ENCODE results near the gene RNF166.
"Not testable (repeated sequence)": the region's sequence is repeated elsewhere in the genome, so short reads cannot be mapped to it uniquely, and the experiment has no call there.

The RNF166 gene

GRCh38 chr16:88671806-88672205 lies 34.4 kb downstream of the RNF166 start:
- Histone ChIP-seq H3K27me3 (ENCODE audit: insufficient read depth, low read length) (no peaks in the 10 kb centered on the region), H2AFZ (ENCODE audit: low read depth, low read length) (no peak overlapping the region), H3K9me3 (ENCODE audit: low read length) (no peaks in the 10 kb centered on the region), H3K36me3 (ENCODE audit: insufficient read depth, low read length) (peaks cover 2% of the 10 kb centered on the region), H3K4me1 (ENCODE audit: insufficient read depth, low read length) (no peaks in the 10 kb centered on the region), H3K4me3 (ENCODE audit: low read length) (no peak overlapping the region)

DNA sequence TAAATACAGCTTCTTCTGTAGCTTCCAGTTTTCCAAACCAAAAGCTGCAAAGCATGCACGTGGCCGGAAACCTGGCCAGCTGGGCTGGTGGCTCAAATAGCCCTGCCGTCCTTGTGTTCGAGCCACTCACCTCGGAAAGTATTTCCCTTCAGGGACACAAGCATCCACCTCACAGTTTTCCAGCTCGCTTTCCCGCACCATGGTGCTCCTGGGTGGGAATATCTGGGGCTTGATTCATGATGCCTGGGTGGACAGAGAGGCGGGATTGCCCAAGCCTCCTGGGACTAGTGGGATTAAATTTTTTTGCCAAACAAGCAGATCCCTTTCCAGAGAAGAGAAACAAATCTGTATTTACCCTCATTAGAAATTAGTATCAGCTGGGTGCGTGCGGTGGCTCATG lies 36.2 kb downstream of the RNF166 start:
- Histone ChIP-seq H3K4me1 (ENCODE audit: insufficient read depth, low read length) (no peaks in the 10 kb centered on the region), H3K9me3 (ENCODE audit: low read length) (no peaks in the 10 kb centered on the region), H2AFZ (ENCODE audit: low read depth, low read length) (no peak overlapping the region), H3K4me3 (ENCODE audit: low read length) (no peak overlapping the region), H3K27me3 (ENCODE audit: insufficient read depth, low read length) (no peaks in the 10 kb centered on the region), H3K36me3 (ENCODE audit: insufficient read depth, low read length) (peaks cover 10% of the 10 kb centered on the region)

- not testable (repeated sequence) for H3K9me3 ChIP-seq (ENCODE audit: low read length); H3K27me3 ChIP-seq (ENCODE audit: insufficient read depth, low read length); H3K4me3 ChIP-seq (ENCODE audit: low read length); H3K4me1 ChIP-seq (ENCODE audit: insufficient read depth, low read length); H2AFZ ChIP-seq (ENCODE audit: low read depth, low read length); H3K36me3 ChIP-seq (ENCODE audit: insufficient read depth, low read length)
Measured at GRCh38 chr16:88669493-88669892, 36.7 kb downstream of the RNF166 start.

- no peaks in the 10 kb centered on the region for H3K4me1 ChIP-seq (ENCODE audit: insufficient read depth, low read length)
- H3K36me3 ChIP-seq (ENCODE audit: insufficient read depth, low read length): peaks cover 10% of the 10 kb centered on the region
- no peaks in the 10 kb centered on the region for H3K27me3 ChIP-seq (ENCODE audit: insufficient read depth, low read length)
- H3K4me3 ChIP-seq (ENCODE audit: low read length): no peak overlapping the region
- no peaks in the 10 kb centered on the region for H3K9me3 ChIP-seq (ENCODE audit: low read length)
- H2AFZ ChIP-seq (ENCODE audit: low read depth, low read length): no peak overlapping the region
Measured at GRCh38 chr16:88667461-88667860, 38.7 kb downstream of the RNF166 start.

GRCh38 chr16:88665570-88665969 lies 40.6 kb downstream of the RNF166 start:
- no peak overlapping the region for H3K4me3 ChIP-seq (ENCODE audit: low read length)
- H2AFZ ChIP-seq (ENCODE audit: low read depth, low read length): no peak overlapping the region
- H3K27me3 ChIP-seq (ENCODE audit: insufficient read depth, low read length): no peaks in the 10 kb centered on the region
- no peaks in the 10 kb centered on the region for H3K9me3 ChIP-seq (ENCODE audit: low read length)
- H3K4me1 ChIP-seq (ENCODE audit: insufficient read depth, low read length): peaks cover 11% of the 10 kb centered on the region
- peaks cover 10% of the 10 kb centered on the region for H3K36me3 ChIP-seq (ENCODE audit: insufficient read depth, low read length)

DNA sequence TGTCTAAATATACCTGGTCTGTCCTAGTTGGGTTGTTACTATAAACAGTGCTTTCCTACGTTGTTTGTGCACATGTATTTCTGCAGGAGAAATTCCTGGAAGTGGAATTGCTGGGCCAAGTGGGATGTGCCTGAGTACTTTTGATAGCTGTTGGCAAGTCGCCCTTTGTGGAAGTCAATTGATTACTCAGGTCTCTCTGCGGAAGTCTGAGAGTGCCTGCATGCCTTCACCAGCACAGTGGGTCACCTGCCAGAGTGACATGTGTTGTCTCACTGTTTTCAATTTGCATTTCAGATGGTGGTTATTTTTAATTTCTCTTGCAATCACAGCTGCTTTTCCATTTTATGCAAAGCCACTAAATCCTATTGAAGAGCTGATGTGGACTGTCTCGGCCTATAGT lies 41.1 kb downstream of the RNF166 start:
- Histone ChIP-seq H3K27me3 (ENCODE audit: insufficient read depth, low read length) (no peaks in the 10 kb centered on the region), H3K36me3 (ENCODE audit: insufficient read depth, low read length) (peaks cover 11% of the 10 kb centered on the region), H3K4me3 (ENCODE audit: low read length) (no peak overlapping the region)

GRCh38 chr16:88662843-88663606 lies 43.2 kb downstream of the RNF166 start, which contains the start of gene MVD:
TSS of gene MVD (minus strand) at chr16:88663091. CDS start at chr16:88663080, 11 bp downstream.
- Histone ChIP-seq H3K27me3 (ENCODE audit: insufficient read depth, low read length) (no peaks in the 10 kb centered on the region), H2AFZ (ENCODE audit: low read depth, low read length) (peak within 1 kb of the TSS; percentile 62), H3K9me3 (ENCODE audit: low read length) (no peaks in the 10 kb centered on the region), H3K36me3 (ENCODE audit: insufficient read depth, low read length) (peaks cover 20% of the 10 kb centered on the region), H3K4me3 (ENCODE audit: low read length) (peak within 1 kb of the TSS; percentile 82), H3K4me1 (ENCODE audit: insufficient read depth, low read length) (peaks cover 11% of the 10 kb centered on the region)

More for the DNA sequence above, 41.1 kb downstream of the RNF166 start:
- Histone ChIP-seq H3K9me3 (ENCODE audit: low read length) (no peaks in the 10 kb centered on the region), H2AFZ (ENCODE audit: low read depth, low read length) (no peak overlapping the region), H3K4me1 (ENCODE audit: insufficient read depth, low read length) (peaks cover 11% of the 10 kb centered on the region)

DNA sequence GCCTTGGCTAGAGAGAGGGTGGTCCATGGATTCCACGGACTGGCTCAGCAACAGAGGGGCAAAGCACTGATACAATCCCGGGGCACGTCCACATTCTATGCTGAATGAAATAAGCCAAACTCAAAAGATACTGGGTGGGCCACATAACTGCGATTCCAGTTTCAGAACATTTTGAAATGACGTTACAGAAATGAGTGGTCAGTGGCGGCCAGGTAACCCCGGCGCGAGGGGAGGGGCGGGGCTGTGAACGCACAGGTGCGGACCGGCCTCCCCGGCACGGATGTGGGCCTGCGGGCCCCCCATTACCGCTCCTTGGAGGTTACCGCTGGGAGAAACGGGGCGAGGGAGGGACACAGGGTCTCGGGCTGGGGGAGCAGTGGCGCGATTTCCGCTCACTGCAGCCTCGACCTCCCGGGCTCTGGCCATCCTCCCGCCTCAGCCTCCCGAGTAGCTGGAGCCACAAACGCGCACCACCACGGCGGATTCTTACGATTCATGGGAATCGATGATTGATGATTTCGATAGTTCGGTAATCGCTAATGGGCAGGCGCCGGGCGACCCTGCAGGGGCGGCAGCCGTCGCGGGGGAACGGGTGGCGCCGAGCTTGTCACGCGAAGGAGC lies 43.9 kb downstream of the RNF166 start:
- H2AFZ ChIP-seq (ENCODE audit: low read depth, low read length): peak overlapping the region; percentile 12
- H3K36me3 ChIP-seq (ENCODE audit: insufficient read depth, low read length): peaks cover 27% of the 10 kb centered on the region
- H3K27me3 ChIP-seq (ENCODE audit: insufficient read depth, low read length): no peaks in the 10 kb centered on the region
- H3K9me3 ChIP-seq (ENCODE audit: low read length): no peaks in the 10 kb centered on the region
- H3K4me3 ChIP-seq (ENCODE audit: low read length): peak overlapping the region; percentile 82
- peaks cover 11% of the 10 kb centered on the region for H3K4me1 ChIP-seq (ENCODE audit: insufficient read depth, low read length)

GRCh38 chr16:88661468-88661867 lies 44.7 kb downstream of the RNF166 start:
- Histone ChIP-seq H3K27me3 (ENCODE audit: insufficient read depth, low read length) (no peaks in the 10 kb centered on the region), H3K36me3 (ENCODE audit: insufficient read depth, low read length) (peaks cover 35% of the 10 kb centered on the region), H3K4me3 (ENCODE audit: low read length) (peak overlapping the region; percentile 82), H2AFZ (ENCODE audit: low read depth, low read length) (no peak overlapping the region), H3K4me1 (ENCODE audit: insufficient read depth, low read length) (peaks cover 11% of the 10 kb centered on the region), H3K9me3 (ENCODE audit: low read length) (no peaks in the 10 kb centered on the region)

DNA sequence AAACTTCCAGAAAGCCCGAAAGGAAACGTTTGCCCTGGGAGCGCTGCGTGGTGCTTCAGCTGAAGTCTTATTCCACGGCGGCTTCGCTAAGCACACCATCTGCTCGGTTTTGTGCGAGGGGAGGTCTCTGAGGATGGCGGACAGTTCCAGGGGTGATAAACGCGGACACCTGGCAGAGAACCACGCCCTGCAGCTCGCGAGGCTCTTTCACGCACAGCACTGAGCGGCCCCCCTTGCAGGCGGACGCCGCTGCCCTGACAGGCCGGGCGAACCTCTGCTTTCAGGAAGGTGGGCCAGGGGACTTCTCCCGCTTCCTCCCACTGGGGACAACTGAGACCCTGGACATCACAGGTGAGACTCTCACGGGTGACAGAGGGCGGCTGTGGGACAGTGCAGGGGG lies 47.0 kb downstream of the RNF166 start:
- no peak overlapping the region for H2AFZ ChIP-seq (ENCODE audit: low read depth, low read length)
- peaks cover 51% of the 10 kb centered on the region for H3K36me3 ChIP-seq (ENCODE audit: insufficient read depth, low read length)
- H3K9me3 ChIP-seq (ENCODE audit: low read length): no peaks in the 10 kb centered on the region
- H3K4me3 ChIP-seq (ENCODE audit: low read length): no peak overlapping the region
- peaks cover 11% of the 10 kb centered on the region for H3K4me1 ChIP-seq (ENCODE audit: insufficient read depth, low read length)
- H3K27me3 ChIP-seq (ENCODE audit: insufficient read depth, low read length): no peaks in the 10 kb centered on the region

- Histone ChIP-seq H2AFZ (ENCODE audit: low read depth, low read length) (no peak overlapping the region), H3K9me3 (ENCODE audit: low read length) (no peaks in the 10 kb centered on the region), H3K4me3 (ENCODE audit: low read length) (no peak overlapping the region), H3K27me3 (ENCODE audit: insufficient read depth, low read length) (no peaks in the 10 kb centered on the region), H3K4me1 (ENCODE audit: insufficient read depth, low read length) (peaks cover 11% of the 10 kb centered on the region), H3K36me3 (ENCODE audit: insufficient read depth, low read length) (peaks cover 55% of the 10 kb centered on the region)
Measured at GRCh38 chr16:88658714-88659113, 47.5 kb downstream of the RNF166 start.

DNA sequence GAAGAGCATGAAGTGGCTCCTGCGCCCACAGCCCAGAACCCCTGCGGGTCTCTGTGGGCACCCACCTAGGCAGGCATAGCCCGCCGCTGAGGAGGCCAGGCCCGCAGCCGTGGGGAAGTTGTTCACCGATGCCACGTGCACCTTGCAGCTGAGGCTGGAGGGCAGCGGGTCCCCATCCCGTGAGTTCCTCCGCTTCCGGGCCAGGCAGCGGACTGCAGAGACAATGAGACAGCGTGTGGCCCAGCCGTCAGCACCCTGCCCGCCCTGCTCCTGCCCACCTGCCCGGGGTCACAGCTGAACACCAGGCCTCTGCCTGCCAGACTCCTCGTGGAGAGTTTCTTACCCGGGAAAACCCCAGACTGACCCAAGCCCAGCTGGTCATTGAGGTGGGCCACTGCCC lies 48.8 kb downstream of the RNF166 start:
- H3K9me3 ChIP-seq (ENCODE audit: low read length): no peaks in the 10 kb centered on the region
- no peak overlapping the region for H2AFZ ChIP-seq (ENCODE audit: low read depth, low read length)
- peaks cover 11% of the 10 kb centered on the region for H3K4me1 ChIP-seq (ENCODE audit: insufficient read depth, low read length)
- H3K36me3 ChIP-seq (ENCODE audit: insufficient read depth, low read length): peaks cover 65% of the 10 kb centered on the region
- H3K4me3 ChIP-seq (ENCODE audit: low read length): no peak overlapping the region
- H3K27me3 ChIP-seq (ENCODE audit: insufficient read depth, low read length): no peaks in the 10 kb centered on the region

- Histone ChIP-seq H3K27me3 (ENCODE audit: insufficient read depth, low read length) (no peaks in the 10 kb centered on the region), H3K4me3 (ENCODE audit: low read length) (no peak overlapping the region), H3K4me1 (ENCODE audit: insufficient read depth, low read length) (peaks cover 8% of the 10 kb centered on the region), H3K36me3 (ENCODE audit: insufficient read depth, low read length) (peaks cover 73% of the 10 kb centered on the region), H2AFZ (ENCODE audit: low read depth, low read length) (no peak overlapping the region), H3K9me3 (ENCODE audit: low read length) (no peaks in the 10 kb centered on the region)
Measured at GRCh38 chr16:88656291-88656980, 49.8 kb downstream of the RNF166 start.
